ENCODE measurements around the gene EMC8.

The EMC8 gene

GRCh38 chr16:85796599-85796998 lies 2.7 kb downstream of the EMC8 start:
- Histone ChIP-seq H3K36me3 (replicated peaks; ENCODE audit: low read depth, low read length) (peaks cover 43% of the 10 kb centered on the region), H3K27me3 (ENCODE audit: low read depth, low read length) (no peaks in the 10 kb centered on the region), H3K79me2 (ENCODE audit: low read length) (peaks cover 100% of the 10 kb centered on the region), H4K20me1 (ENCODE audit: insufficient read depth, low read length) (peaks cover 13% of the 10 kb centered on the region), H3K9ac (ENCODE audit: low read length) (no peak overlapping the region), H3K4me1 (ENCODE audit: low read length) (peaks cover 17% of the 10 kb centered on the region), H2AFZ (ENCODE audit: low read depth, low read length) (no peak overlapping the region), H3K27ac (ENCODE audit: low read length) (no peak overlapping the region), H3K4me2 (ENCODE audit: low read length) (no peak overlapping the region), H3K9me3 (ENCODE audit: insufficient read depth, low read length) (no peaks in the 10 kb centered on the region), H3K4me3 (ENCODE audit: low read length) (no peak overlapping the region)
- TF ChIP-seq CTCF (IDR thresholded peaks at IDR 0.05; ENCODE audit: low read depth, low read length): no peak
- no peak for TF ChIP-seq EZH2phosphoT487 (IDR thresholded peaks at IDR 0.05; ENCODE audit: low read depth)

- Histone ChIP-seq H3K4me1 (ENCODE audit: low read length) (peaks cover 17% of the 10 kb centered on the region), H4K20me1 (ENCODE audit: insufficient read depth, low read length) (peaks cover 10% of the 10 kb centered on the region), H2AFZ (ENCODE audit: low read depth, low read length) (no peak overlapping the region), H3K27ac (ENCODE audit: low read length) (no peak overlapping the region), H3K79me2 (ENCODE audit: low read length) (peaks cover 99% of the 10 kb centered on the region), H3K4me2 (ENCODE audit: low read length) (no peak overlapping the region), H3K9ac (ENCODE audit: low read length) (no peak overlapping the region), H3K9me3 (ENCODE audit: insufficient read depth, low read length) (no peaks in the 10 kb centered on the region), H3K36me3 (replicated peaks; ENCODE audit: low read depth, low read length) (peaks cover 42% of the 10 kb centered on the region), H3K4me3 (ENCODE audit: low read length) (no peak overlapping the region), H3K27me3 (ENCODE audit: low read depth, low read length) (no peaks in the 10 kb centered on the region)
- TF ChIP-seq EZH2phosphoT487 (IDR thresholded peaks at IDR 0.05; ENCODE audit: low read depth) (no peak), CTCF (IDR thresholded peaks at IDR 0.05; ENCODE audit: low read depth, low read length) (no peak)
These were observed 3.2 kb downstream of the EMC8 start for GRCh38 chr16:85796152-85796551.

GRCh38 chr16:85794696-85795095 lies 4.6 kb downstream of the EMC8 start:
- H3K4me2 ChIP-seq (ENCODE audit: low read length): no peak overlapping the region
- peaks cover 17% of the 10 kb centered on the region for H3K4me1 ChIP-seq (ENCODE audit: low read length)
- no peak for TF ChIP-seq EZH2phosphoT487 (IDR thresholded peaks at IDR 0.05; ENCODE audit: low read depth)
- TF ChIP-seq CTCF (IDR thresholded peaks at IDR 0.05; ENCODE audit: low read depth, low read length): no peak
- H3K27ac ChIP-seq (ENCODE audit: low read length): no peak overlapping the region
- no peaks in the 10 kb centered on the region for H3K9me3 ChIP-seq (ENCODE audit: insufficient read depth, low read length)
- H3K9ac ChIP-seq (ENCODE audit: low read length): no peak overlapping the region
- H3K79me2 ChIP-seq (ENCODE audit: low read length): peaks cover 96% of the 10 kb centered on the region
- no peak overlapping the region for H2AFZ ChIP-seq (ENCODE audit: low read depth, low read length)
- no peaks in the 10 kb centered on the region for H3K27me3 ChIP-seq (ENCODE audit: low read depth, low read length)
- H3K4me3 ChIP-seq (ENCODE audit: low read length): no peak overlapping the region
- H3K36me3 ChIP-seq (replicated peaks; ENCODE audit: low read depth, low read length): peaks cover 45% of the 10 kb centered on the region
- peaks cover 5% of the 10 kb centered on the region for H4K20me1 ChIP-seq (ENCODE audit: insufficient read depth, low read length)

- TF ChIP-seq CTCF (IDR thresholded peaks at IDR 0.05; ENCODE audit: low read depth, low read length): no peak
- TF ChIP-seq EZH2phosphoT487 (IDR thresholded peaks at IDR 0.05; ENCODE audit: low read depth): no peak
- H4K20me1 ChIP-seq (ENCODE audit: insufficient read depth, low read length): peaks cover 5% of the 10 kb centered on the region
- H3K9ac ChIP-seq (ENCODE audit: low read length): no peak overlapping the region
- H3K4me2 ChIP-seq (ENCODE audit: low read length): no peak overlapping the region
- no peak overlapping the region for H3K4me3 ChIP-seq (ENCODE audit: low read length)
- H3K79me2 ChIP-seq (ENCODE audit: low read length): peaks cover 88% of the 10 kb centered on the region
- peaks cover 46% of the 10 kb centered on the region for H3K36me3 ChIP-seq (replicated peaks; ENCODE audit: low read depth, low read length)
- no peaks in the 10 kb centered on the region for H3K9me3 ChIP-seq (ENCODE audit: insufficient read depth, low read length)
- H3K27ac ChIP-seq (ENCODE audit: low read length): no peak overlapping the region
- no peaks in the 10 kb centered on the region for H3K27me3 ChIP-seq (ENCODE audit: low read depth, low read length)
- peaks cover 26% of the 10 kb centered on the region for H3K4me1 ChIP-seq (ENCODE audit: low read length)
- no peak overlapping the region for H2AFZ ChIP-seq (ENCODE audit: low read depth, low read length)
These were observed 5.6 kb downstream of the EMC8 start for GRCh38 chr16:85793662-85794298.

Data from OCI-LY3 (cell line).